GM12865 (cell line): ENCODE results near the gene PRKN.
A peak's percentile ranks its signal among the peaks of the same experiment; 100 is the strongest.

Source experiments
- DNase-seq: peaks from one replicate; pipeline ENCODE4 v3.0.0; 2010; ENCODE audit warnings: low read depth
- H3K4me3 ChIP-seq: 2 replicates; pipeline ENCODE4 v1.5.1; 2011; ENCODE audit warnings: mild to moderate bottlenecking, low read depth, low read length, control low read depth
- CTCF ChIP-seq: IDR thresholded peaks from 2 replicates; pipeline ENCODE4 v1.5.1; 2011; ENCODE audit warnings: low read length, control low read depth, low read depth, inconsistent platforms; ENCODE audit not compliant: insufficient read depth; ENCODE audit errors: missing control alignments

PRKN gene

GRCh38 chr6:161568885-161569456, 1158.6 kb downstream of the PRKN start:
- no peak for TF ChIP-seq CTCF
- DNase-seq, result no peak

GRCh38 chr6:161564952-161565351, 1162.6 kb downstream of the PRKN start:
- no peak for DNase-seq
- no peak for TF ChIP-seq CTCF
- H3K4me3 ChIP-seq, result no peak overlapping the region

More at GRCh38 chr6:161568885-161569456, 1158.6 kb downstream of the PRKN start:
- no peak overlapping the region for H3K4me3 ChIP-seq

GRCh38 chr6:161561908-161562307, 1165.7 kb downstream of the PRKN start:
- H3K4me3 ChIP-seq, result no peak overlapping the region
- no peak for DNase-seq
- no peak for TF ChIP-seq CTCF

- no peak for DNase-seq
- TF ChIP-seq CTCF, result peak; percentile 10
- no peak overlapping the region for H3K4me3 ChIP-seq
Measured at GRCh38 chr6:161557333-161558107, 1170.0 kb downstream of the PRKN start.

GRCh38 chr6:161554883-161555282, 1172.7 kb downstream of the PRKN start:
- TF ChIP-seq CTCF, result no peak
- no peak overlapping the region for H3K4me3 ChIP-seq
- DNase-seq, result no peak

- DNase-seq, result no peak
- TF ChIP-seq CTCF, result no peak
- no peak overlapping the region for H3K4me3 ChIP-seq
Measured at GRCh38 chr6:161549977-161550655, 1177.5 kb downstream of the PRKN start.
